Measurements from ENCODE around the gene ZNF217.
"Not testable (repeated sequence)": the region's sequence is repeated elsewhere in the genome, so short reads cannot be mapped to it uniquely, and the experiment has no call there.

Gene ZNF217

GRCh38 chr20:53559816-53560215 is 33.8 kb downstream of the ZNF217 start:
- DNase-seq (ENCODE audit: low spot score): no peak
- Histone ChIP-seq H3K27ac (ENCODE audit: poor library complexity, severe bottlenecking) (no peak overlapping the region), H3K27me3 (ENCODE audit: insufficient read depth, poor library complexity, severe bottlenecking) (no peaks in the 10 kb centered on the region), H3K4me1 (ENCODE audit: insufficient read depth, poor library complexity, severe bottlenecking) (no peaks in the 10 kb centered on the region), H3K4me3 (ENCODE audit: severe bottlenecking) (no peak overlapping the region), H3K9me3 (ENCODE audit: severe bottlenecking) (no peaks in the 10 kb centered on the region), H3K36me3 (ENCODE audit: low read depth) (peaks cover 9% of the 10 kb centered on the region)
- no peak for ATAC-seq (ENCODE audit: low read depth)
- TF ChIP-seq CTCF (IDR thresholded peaks at IDR 0.05; ENCODE audit: poor library complexity, severe bottlenecking): no peak

GRCh38 chr20:53557130-53557529 is 36.5 kb downstream of the ZNF217 start:
- Histone ChIP-seq H3K36me3 (ENCODE audit: low read depth) (no peaks in the 10 kb centered on the region), H3K9me3 (ENCODE audit: severe bottlenecking) (no peaks in the 10 kb centered on the region), H3K4me3 (ENCODE audit: severe bottlenecking) (no peak overlapping the region), H3K4me1 (ENCODE audit: insufficient read depth, poor library complexity, severe bottlenecking) (no peaks in the 10 kb centered on the region), H3K27ac (ENCODE audit: poor library complexity, severe bottlenecking) (no peak overlapping the region), H3K27me3 (ENCODE audit: insufficient read depth, poor library complexity, severe bottlenecking) (no peaks in the 10 kb centered on the region)
- no peak for TF ChIP-seq CTCF (IDR thresholded peaks at IDR 0.05; ENCODE audit: poor library complexity, severe bottlenecking)
- ATAC-seq (ENCODE audit: low read depth): no peak
- DNase-seq (ENCODE audit: low spot score): peak; percentile 58

GRCh38 chr20:53556267-53556897 is 37.3 kb downstream of the ZNF217 start:
- H3K27me3 ChIP-seq (ENCODE audit: insufficient read depth, poor library complexity, severe bottlenecking): no peaks in the 10 kb centered on the region
- TF ChIP-seq CTCF (IDR thresholded peaks at IDR 0.05; ENCODE audit: poor library complexity, severe bottlenecking): no peak
- no peak overlapping the region for H3K27ac ChIP-seq (ENCODE audit: poor library complexity, severe bottlenecking)
- no peak for ATAC-seq (ENCODE audit: low read depth)
- no peak overlapping the region for H3K4me3 ChIP-seq (ENCODE audit: severe bottlenecking)
- no peaks in the 10 kb centered on the region for H3K9me3 ChIP-seq (ENCODE audit: severe bottlenecking)
- peak; percentile 65 for DNase-seq (ENCODE audit: low spot score)
- H3K36me3 ChIP-seq (ENCODE audit: low read depth): no peaks in the 10 kb centered on the region
- no peaks in the 10 kb centered on the region for H3K4me1 ChIP-seq (ENCODE audit: insufficient read depth, poor library complexity, severe bottlenecking)

- TF ChIP-seq CTCF (IDR thresholded peaks at IDR 0.05; ENCODE audit: poor library complexity, severe bottlenecking): no peak
- no peaks in the 10 kb centered on the region for H3K27me3 ChIP-seq (ENCODE audit: insufficient read depth, poor library complexity, severe bottlenecking)
- ATAC-seq (ENCODE audit: low read depth) (no peak), DNase-seq (ENCODE audit: low spot score) (no peak)
- H3K4me1 ChIP-seq (ENCODE audit: insufficient read depth, poor library complexity, severe bottlenecking): no peaks in the 10 kb centered on the region
- H3K27ac ChIP-seq (ENCODE audit: poor library complexity, severe bottlenecking): no peak overlapping the region
- H3K36me3 ChIP-seq (ENCODE audit: low read depth): no peaks in the 10 kb centered on the region
- no peaks in the 10 kb centered on the region for H3K9me3 ChIP-seq (ENCODE audit: severe bottlenecking)
- H3K4me3 ChIP-seq (ENCODE audit: severe bottlenecking): no peak overlapping the region
Measured at GRCh38 chr20:53555816-53556215, 37.8 kb downstream of the ZNF217 start.

GRCh38 chr20:53555081-53555480 is 38.6 kb downstream of the ZNF217 start:
- Histone ChIP-seq H3K4me3 (ENCODE audit: severe bottlenecking) (no peak overlapping the region), H3K4me1 (ENCODE audit: insufficient read depth, poor library complexity, severe bottlenecking) (no peaks in the 10 kb centered on the region), H3K27ac (ENCODE audit: poor library complexity, severe bottlenecking) (no peak overlapping the region), H3K9me3 (ENCODE audit: severe bottlenecking) (no peaks in the 10 kb centered on the region), H3K36me3 (ENCODE audit: low read depth) (no peaks in the 10 kb centered on the region), H3K27me3 (ENCODE audit: insufficient read depth, poor library complexity, severe bottlenecking) (no peaks in the 10 kb centered on the region)
- ATAC-seq (ENCODE audit: low read depth): no peak
- TF ChIP-seq CTCF (IDR thresholded peaks at IDR 0.05; ENCODE audit: poor library complexity, severe bottlenecking): no peak
- DNase-seq (ENCODE audit: low spot score): peak; percentile 28

GRCh38 chr20:53552572-53552893 is 41.1 kb downstream of the ZNF217 start:
- not testable (repeated sequence) for ATAC-seq (ENCODE audit: low read depth); H3K27me3 ChIP-seq (ENCODE audit: insufficient read depth, poor library complexity, severe bottlenecking); H3K4me1 ChIP-seq (ENCODE audit: insufficient read depth, poor library complexity, severe bottlenecking); DNase-seq (ENCODE audit: low spot score); H3K4me3 ChIP-seq (ENCODE audit: severe bottlenecking); H3K27ac ChIP-seq (ENCODE audit: poor library complexity, severe bottlenecking); H3K9me3 ChIP-seq (ENCODE audit: severe bottlenecking); H3K36me3 ChIP-seq (ENCODE audit: low read depth)

- H3K9me3 ChIP-seq (ENCODE audit: severe bottlenecking); H3K27me3 ChIP-seq (ENCODE audit: insufficient read depth, poor library complexity, severe bottlenecking); H3K4me3 ChIP-seq (ENCODE audit: severe bottlenecking); H3K27ac ChIP-seq (ENCODE audit: poor library complexity, severe bottlenecking); DNase-seq (ENCODE audit: low spot score); H3K4me1 ChIP-seq (ENCODE audit: insufficient read depth, poor library complexity, severe bottlenecking); ATAC-seq (ENCODE audit: low read depth); H3K36me3 ChIP-seq (ENCODE audit: low read depth): not testable (repeated sequence)
Measured at GRCh38 chr20:53551719-53552571, 41.7 kb downstream of the ZNF217 start.

All from RWPE2 (cell line).